K562 (cell line): Measurements from ENCODE around the gene UBXN6.

Source experiments
- EP300 ChIP-seq: IDR thresholded peaks from 2 replicates; pipeline ENCODE4 v1.6.1; 2012; ENCODE audit warnings: low read length, improper control_type of control experiment
- MAFG ChIP-seq: fragments of 450-650 bp; conservative IDR thresholded peaks from 2 replicates; pipeline ENCODE4 v1.6.1; 2016; ENCODE audit warnings: missing genetic modification characterization, missing compliant biosample characterization

- no peak for TF ChIP-seq MAFG (tag)
- no peak for TF ChIP-seq EP300
Observed at GRCh38 chr19:4499855-4500254, 42.3 kb upstream of the UBXN6 start.
